NCI-H748 (cell line): ENCODE data around the gene SYT12.
"Not testable (repeated sequence)": the region's sequence is repeated elsewhere in the genome, so short reads cannot be mapped to it uniquely, and the experiment has no call there.

Experiments used
- DNase-seq: peaks from one replicate; lab custom pipeline; 2025; ENCODE audit not compliant: unreplicated experiment; lab: John Stamatoyannopoulos, UW

Gene SYT12, protein sequence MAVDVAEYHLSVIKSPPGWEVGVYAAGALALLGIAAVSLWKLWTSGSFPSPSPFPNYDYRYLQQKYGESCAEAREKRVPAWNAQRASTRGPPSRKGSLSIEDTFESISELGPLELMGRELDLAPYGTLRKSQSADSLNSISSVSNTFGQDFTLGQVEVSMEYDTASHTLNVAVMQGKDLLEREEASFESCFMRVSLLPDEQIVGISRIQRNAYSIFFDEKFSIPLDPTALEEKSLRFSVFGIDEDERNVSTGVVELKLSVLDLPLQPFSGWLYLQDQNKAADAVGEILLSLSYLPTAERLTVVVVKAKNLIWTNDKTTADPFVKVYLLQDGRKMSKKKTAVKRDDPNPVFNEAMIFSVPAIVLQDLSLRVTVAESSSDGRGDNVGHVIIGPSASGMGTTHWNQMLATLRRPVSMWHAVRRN

DNA sequence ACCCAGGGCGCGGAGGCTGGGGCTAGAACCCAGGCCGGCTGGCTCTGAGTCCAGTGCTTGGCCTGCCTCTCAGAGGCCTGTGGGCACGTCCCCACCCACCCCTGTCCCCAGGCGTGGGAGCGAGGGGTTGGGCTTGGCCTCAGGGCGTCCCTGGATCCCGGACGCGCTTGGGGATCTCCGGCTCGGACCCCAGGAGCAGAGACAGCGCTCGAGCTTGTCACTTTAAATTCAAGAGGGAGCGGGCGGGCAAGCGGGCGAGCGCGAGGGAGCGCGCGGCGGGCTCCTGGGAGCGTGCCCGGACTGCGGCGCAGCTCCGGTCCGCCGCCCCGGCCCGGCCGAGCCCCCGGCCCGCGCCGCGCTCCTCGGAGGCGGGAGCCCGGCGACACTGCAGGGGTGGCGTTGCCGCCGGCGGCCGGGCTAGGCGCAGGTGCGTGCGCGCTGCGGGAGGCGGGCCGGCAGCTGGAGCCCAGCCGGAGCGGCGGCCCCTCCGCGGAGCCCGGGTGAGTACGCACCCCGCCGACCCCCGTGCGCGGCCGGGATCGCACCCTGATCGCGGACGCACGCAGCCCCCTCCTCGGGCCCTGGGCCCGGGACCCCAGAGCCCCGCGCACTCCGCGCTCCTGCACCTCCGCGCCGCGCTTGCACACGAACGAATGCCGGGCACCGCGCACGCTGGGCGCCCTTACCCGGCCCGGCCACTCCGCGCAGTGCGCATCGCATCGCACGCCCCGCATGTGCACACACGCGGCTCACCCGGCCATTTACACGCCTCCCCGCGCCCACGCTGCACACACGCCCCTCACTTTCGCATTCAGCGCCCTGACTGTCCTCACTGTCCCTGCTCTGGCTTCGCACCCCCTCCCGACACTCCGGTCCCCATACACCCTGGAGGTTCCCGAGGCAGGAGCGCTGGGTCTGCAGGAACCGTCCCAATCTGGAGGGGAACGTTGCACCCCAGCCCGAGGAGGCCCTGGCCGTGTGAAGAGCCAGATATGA, at the start of gene SYT12:
SYT12 (plus strand) TSS at position 174 of the 996 bp plus-strand sequence. CDS start 7,011 bp downstream, outside the sequence.
- peak; percentile 42 for DNase-seq

DNA sequence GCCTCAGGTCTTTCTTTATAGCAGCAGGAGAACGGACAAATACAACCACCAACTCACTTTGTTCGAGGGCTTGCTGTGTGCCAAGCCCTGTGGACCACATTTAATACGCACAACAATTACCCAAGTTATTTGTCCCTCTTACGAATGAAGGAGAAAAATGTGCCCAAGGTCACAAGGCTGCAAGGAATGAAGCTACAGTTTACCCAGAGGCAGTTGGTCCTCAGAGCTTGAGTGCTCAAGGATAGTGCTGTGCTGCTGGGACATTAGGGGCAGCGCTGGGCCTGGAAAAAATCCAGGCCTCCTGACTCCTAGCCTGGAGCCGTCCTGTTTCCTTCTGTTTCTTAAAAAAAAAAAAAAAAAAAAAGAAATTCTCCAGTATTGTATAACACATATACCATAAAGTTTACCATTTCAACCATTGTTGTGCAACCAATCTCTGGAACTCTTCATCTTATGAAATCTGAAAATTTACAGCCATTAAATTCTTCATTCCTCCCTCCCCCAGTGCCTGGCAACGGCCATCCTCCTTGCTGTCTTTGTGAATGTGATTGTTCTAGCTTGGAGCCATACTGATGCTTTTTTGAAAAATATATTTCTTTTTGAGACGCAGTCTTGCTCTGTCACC, 48.9 kb upstream of the SYT12 start:
- no peak for DNase-seq

DNA sequence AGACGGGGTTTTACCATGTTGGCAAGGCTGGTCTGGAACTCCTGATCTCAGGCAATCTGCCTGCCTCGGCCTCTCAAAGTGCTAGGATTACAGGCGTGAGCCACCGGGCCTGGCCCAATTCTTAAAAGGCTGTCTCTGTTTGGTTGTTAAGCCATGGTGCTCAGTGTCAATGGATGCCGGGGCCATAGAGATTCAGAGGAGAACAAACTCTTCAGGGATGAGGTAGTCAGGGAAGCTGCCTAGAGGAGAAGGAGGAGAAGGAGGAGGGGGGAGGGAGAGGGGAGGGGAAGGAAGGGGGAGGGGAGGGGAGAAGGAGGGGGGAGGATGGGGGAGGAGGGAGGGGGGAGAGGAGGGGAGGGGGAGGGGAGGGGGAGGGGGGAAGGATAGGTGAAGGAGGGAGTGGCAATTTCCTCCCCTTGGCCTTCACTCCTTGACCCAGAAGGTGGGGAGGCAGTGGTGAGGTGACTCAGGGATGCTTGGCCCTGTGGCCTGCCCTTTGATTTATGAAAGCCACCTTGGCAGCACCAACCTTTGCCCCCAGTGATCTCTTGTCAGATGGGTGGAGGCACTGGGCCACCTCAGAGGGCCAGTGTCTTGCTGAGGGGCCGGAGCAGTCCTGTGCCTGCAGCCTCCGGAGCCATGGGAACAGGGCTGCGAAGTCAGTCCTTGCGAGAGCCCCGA, 48.1 kb upstream of the SYT12 start, which contains the start of gene C11orf86:
C11orf86 (plus strand) TSS at position 581 of the 681 bp plus-strand sequence; CDS start at position 640, 59 bp downstream.
- DNase-seq: no peak

DNA sequence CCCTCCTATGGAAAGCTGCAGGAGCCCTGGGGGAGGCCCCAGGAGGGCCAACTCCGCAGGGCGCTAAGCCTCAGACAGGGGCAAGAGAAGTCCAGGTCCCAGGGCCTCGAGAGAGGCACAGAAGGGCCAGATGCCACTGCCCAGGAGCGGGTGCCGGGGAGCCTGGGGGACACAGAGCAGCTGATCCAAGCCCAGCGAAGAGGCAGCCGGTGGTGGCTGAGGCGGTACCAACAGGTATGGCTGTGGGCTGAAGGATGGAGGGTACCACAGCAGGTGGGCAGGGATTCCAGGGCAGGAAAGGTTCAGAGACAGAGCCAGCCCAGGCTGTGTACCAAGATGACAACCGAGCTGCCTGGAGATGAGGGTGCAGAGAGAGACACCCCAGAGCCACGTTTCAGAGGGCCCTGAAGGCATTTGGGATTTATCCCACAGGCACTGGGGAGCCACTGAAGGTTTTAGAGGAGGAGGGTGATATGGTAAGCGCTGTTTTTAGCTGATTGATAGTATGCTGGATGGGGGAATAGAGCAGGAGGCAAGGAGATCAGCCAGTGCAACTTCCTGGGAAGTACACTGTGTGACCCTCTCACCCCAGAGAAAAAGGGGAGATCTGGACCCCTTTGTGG, 47.4 kb upstream of the SYT12 start:
- DNase-seq: no peak

DNA sequence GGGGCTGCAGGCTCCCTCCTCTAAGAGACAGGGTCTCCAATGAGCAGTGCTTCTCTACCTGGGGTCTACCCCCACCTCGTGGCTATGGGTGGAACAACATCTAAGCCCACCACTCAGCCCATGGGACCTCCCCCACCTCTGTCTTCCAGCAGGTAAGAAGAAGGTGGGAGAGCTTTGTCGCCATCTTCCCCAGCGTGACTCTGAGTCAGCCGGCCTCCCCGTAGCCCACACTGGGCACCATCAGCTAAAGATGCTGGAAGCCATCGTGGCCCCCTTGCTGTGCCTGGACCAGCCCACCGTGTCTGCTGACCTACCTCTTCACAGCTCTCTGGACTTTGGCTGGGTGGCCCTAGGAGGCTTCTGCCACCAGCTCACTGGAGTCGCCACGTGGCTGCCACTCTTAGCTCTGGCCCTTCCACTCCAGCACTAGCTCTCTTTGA, 46.9 kb upstream of the SYT12 start:
- DNase-seq: peak; percentile 32

DNA sequence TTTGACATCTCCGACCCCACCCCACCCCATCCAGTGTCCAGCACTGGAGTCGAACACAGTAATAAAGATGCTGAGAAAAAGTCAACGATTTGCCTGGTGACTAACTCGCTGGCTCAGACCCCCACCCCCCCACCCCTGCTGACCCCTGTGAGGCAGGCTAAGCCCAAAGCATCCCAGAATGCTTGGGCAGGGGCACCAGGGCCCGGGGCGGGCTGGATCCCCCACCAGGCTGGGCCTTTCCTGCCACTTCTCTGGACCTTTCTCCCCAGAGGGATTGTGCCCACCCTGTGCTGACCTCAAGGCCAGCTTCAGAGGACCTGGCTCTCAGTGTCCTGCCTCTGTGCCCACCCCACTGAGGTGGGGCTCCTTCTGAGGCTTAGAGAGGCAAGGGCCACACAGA, 46.0 kb upstream of the SYT12 start:
- no peak for DNase-seq

DNA sequence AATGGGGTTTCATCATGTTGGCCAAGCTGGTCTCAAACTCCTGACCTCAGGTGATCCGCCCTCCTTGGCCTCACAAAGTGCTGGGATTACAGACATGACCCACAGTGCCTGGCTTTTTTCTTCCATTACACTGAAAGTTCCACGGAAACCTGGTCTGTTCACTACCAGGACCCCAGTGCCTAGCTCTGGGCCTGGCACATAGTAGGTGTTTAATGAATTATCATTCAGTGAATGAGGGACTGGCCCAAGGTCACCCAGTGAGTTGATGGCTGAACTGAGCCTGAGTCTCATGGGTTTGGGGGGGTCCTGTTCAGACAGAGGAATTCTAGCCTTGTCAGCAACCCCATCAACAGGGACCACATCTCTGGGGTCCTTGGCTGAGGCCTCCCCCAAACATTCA, 44.7 kb upstream of the SYT12 start:
- DNase-seq: no peak

DNA sequence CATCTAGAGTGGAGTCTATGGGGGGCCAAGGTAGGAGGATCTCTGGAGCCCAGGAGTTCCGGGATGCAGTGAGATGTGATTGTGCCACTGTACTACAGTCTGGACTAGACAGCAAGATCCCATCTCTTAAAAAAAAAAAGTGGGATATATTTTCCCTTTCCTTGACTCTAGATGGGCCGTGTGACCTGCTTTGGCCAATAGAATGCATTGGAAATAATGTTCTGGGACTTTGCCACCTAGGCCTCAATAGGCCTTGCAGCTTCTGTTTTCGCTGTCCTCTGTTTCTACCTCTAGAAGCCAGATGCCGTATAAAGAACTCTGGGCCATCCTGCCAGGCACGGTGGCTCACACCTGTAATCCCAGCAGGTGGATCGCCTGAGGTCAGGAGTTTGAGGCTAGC, 44.2 kb upstream of the SYT12 start:
- no peak for DNase-seq

GRCh38 chr11:66979336-66979980, 43.5 kb upstream of the SYT12 start:
- DNase-seq: no peak

- DNase-seq: peak; percentile 89
Observed at GRCh38 chr11:66981976-66982578, 40.9 kb upstream of the SYT12 start.

- DNase-seq: no peak
Observed at GRCh38 chr11:66983275-66983924, 39.5 kb upstream of the SYT12 start.

DNA sequence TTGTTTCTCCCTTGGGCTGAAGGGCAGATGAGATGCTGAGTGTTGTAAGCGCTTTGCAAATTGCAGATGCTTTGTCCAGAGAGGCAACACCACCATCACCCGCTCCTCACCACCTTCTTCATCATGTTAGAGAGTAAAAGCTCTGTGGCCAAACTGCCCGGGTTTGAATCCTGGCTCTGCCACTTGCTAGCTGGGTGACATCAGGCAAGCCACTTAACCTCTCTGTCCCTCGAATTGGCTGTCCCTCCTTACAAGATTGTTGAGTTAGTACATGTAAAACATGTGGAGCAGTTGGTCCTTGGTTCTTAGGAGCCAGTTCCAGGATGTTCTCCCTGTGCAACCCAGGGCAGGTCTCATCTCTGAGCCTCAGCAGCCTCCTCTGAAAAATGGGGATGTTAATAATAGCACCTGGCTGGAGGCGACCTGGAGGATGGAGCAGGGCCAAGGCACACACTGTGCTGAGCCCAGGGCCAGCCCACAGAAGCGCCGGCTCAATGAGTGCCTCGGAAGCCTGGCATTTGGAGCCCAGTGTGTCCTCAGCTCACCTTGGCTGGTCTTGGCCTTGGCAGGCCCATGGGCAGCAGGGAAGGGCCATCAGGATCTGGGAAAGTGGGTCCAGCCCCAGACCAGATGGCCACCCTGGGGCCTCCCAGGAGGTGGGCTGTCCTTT, 37.3 kb upstream of the SYT12 start:
- no peak for DNase-seq

DNA sequence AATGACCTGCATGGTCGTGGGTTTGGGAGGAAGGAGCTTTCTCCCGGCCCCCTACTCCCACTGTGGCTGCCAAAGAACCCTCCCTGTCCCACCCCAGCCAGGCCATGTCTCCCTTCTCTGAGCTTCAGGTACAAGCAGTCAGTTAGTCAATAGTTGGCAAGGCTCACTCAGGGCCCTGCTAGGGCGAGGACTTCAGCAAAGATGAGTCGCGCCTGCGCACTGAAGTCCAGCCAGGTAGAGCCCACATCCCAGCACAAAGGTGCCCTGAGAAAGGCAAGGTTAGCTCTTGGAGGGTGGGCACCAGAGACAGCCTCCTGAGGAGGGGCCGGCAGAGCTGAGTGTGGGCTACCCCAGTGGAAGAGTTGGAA, 36.8 kb upstream of the SYT12 start:
- no peak for DNase-seq

DNA sequence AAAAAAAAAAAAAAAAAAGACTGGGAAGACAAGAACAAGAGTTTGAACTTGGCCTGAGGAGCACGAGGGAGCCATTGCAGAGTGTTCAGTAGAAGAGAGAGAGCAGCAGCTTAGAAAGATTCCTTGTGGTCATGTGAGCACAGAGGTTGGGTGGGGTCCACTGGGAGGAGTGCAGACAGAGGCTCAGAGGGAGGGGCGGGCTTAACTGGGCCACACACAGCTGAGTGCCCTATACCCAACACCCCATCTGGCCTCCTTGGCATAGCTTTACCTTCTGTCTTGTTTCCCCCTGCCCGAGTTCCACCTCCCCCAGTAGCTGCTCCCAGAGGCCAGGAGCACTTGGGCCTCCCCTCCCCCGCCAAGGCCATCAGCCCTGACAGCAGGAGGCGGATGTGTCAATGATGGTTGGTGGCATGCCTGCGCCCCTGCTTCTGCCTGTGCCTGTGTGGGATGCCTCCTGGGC, 35.7 kb upstream of the SYT12 start:
- DNase-seq: no peak

DNA sequence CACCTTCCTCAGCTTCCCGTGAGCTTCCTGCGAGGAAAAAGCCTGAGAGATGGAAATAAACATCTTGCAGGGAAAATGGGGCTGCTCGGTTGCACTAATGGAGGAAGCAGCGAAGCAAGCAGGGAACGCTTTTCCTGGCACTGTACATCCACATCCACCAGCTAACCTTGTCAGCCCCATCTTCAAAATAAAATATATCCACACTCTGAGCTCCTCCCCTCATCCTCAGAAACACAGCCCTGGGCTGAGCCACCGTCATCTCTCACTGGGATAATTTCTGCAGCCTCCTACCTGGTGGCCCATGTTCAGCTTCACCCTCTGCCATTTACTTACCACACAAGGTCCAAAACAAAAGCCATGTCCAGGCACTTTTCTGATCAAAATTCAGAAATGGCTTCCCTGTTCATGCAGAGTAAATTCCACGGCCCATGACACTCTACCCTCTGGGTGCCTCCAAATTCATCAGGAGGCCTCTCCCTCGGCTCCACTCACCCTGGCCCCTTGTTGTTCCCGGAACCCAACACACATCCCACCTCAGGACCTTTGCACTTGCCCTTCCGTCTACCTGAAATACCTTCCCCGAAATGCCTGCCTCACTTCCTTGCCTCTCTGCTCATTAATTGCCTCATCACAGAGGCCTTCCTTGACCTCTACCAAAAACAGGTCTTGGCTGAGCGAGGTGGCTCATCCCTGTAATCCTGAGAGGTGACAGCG, 34.9 kb upstream of the SYT12 start:
- no peak for DNase-seq

- not testable (repeated sequence) for DNase-seq
Observed at GRCh38 chr11:66988741-66989140, 34.2 kb upstream of the SYT12 start.

DNA sequence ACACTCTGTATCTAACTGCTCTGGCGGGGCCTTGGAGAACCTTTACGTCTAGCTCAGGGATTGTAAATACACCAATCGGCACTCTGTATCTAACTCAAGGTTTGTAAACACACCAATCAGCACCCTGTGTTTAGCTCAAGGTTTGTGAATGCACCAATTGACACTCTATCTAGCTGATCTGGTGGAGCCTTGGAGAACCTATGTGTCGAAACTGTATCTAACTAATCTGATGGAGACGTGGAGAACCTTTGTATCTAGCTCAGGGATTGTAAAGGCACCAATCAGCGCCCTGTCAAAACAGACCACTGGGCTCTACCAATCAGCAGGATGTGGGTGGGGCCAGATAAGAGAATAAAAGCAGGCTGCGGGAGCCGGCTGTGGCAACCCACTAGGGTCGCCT, 33.6 kb upstream of the SYT12 start:
- DNase-seq: not testable (repeated sequence)
